Measurements from ENCODE around the gene ZFP91.
A peak's percentile ranks its signal among the peaks of the same experiment; 100 is the strongest.

ZFP91 gene

GRCh38 chr11:58573451-58574104, 5.3 kb upstream of the ZFP91 start:
- Histone ChIP-seq H3K4me3 (ENCODE audit: low read length) (peak overlapping the region; percentile 92), H3K4me1 (ENCODE audit: control insufficient read depth, low read length) (peaks cover 52% of the 10 kb centered on the region), H3K9me2 (replicated peaks; ENCODE audit: control insufficient read depth, low read length) (no peaks in the 10 kb centered on the region), H3K36me3 (ENCODE audit: control insufficient read depth, low read length) (peaks cover 59% of the 10 kb centered on the region), H3K9me3 (ENCODE audit: control insufficient read depth, insufficient read depth, low read length) (no peaks in the 10 kb centered on the region), H3K27me3 (ENCODE audit: control insufficient read depth, low read length) (no peaks in the 10 kb centered on the region), H3K79me2 (ENCODE audit: control insufficient read depth, low read length) (peaks cover 81% of the 10 kb centered on the region), H3K27ac (ENCODE audit: low read depth, low read length) (peak overlapping the region; percentile 96), H4K20me1 (ENCODE audit: control insufficient read depth, insufficient read depth, low read depth, low read length) (peaks cover 5% of the 10 kb centered on the region; the same call in 1 of the 2 replicates), H3K4me2 (ENCODE audit: low read length) (peak overlapping the region; percentile 95), H3F3A (ENCODE audit: control insufficient read depth, insufficient read depth) (peaks cover 33% of the 10 kb centered on the region)
- no peak for TF ChIP-seq CTCF (IDR thresholded peaks at IDR 0.05; ENCODE audit: low read depth, low read length, poor library complexity, severe bottlenecking)

DNA sequence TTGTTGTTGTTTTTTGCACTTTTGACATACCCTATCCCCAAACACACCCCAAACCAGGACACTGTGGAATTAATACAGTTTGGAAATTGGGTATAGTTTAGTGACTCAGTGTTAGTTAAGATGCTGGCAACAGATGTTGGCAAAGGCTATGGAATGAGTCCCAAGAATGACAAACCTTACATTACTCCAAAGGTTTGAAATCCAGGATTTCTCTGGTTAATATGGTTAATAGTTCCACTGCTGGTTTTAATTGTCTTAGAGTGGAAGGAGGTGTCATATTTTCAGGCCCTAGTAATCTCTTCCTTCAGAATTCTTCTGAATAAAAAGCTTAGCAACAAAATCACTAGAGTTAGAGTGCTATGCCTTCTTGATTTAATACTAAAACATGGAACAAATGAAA, 4.0 kb upstream of the ZFP91 start:
- peak overlapping the region; percentile 95 for H3K4me2 ChIP-seq (ENCODE audit: low read length)

DNA sequence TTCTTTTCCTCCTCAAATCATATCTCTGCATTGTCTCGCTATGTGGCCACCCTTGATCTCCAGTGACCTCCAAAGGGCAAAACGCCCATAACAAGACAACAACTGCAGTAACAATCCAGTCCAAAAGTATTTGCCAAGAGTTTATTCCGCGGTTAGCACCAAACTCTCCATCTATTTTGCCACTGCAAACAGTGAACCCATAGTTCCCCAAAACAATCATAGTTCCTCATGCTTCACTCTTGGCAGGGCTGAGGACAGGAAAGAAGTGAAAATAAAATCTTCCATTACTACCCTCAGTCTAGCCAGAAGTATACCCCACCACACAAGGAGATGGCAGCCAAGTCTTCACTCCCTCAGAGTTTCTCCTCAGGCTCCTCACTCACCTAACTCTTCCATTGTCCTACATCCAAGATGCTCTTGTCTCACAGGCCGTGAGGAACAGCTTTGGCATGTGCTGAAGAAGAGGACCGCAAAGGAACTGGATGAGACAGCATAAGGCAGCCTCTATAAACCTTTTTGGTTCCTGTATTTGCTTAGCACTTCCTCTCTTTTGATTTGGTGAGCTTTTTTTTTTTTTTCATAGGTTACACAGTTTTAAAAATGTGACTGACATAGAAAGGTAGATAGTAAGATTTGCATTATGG, 3.4 kb upstream of the ZFP91 start, which contains the start of gene LPXN:
LPXN (minus strand) TSS at position 480 of the 644 bp plus-strand sequence; CDS start at position 396, 84 bp downstream.
- Histone ChIP-seq H3K4me2 (ENCODE audit: low read length) (peak within 1 kb of the TSS; percentile 95), H4K20me1 (ENCODE audit: control insufficient read depth, insufficient read depth, low read depth, low read length) (peaks cover 13% of the 10 kb centered on the region), H3K4me1 (ENCODE audit: control insufficient read depth, low read length) (peaks cover 43% of the 10 kb centered on the region), H3K27ac (ENCODE audit: low read depth, low read length) (peak within 1 kb of the TSS; percentile 96), H3K9me3 (ENCODE audit: control insufficient read depth, insufficient read depth, low read length) (no peaks in the 10 kb centered on the region), H3K4me3 (ENCODE audit: low read length) (peak within 1 kb of the TSS; percentile 92), H3K36me3 (ENCODE audit: control insufficient read depth, low read length) (peaks cover 55% of the 10 kb centered on the region), H3K79me2 (ENCODE audit: control insufficient read depth, low read length) (peaks cover 78% of the 10 kb centered on the region), H3K27me3 (ENCODE audit: control insufficient read depth, low read length) (no peaks in the 10 kb centered on the region), H3F3A (ENCODE audit: control insufficient read depth, insufficient read depth) (peaks cover 24% of the 10 kb centered on the region), H3K9me2 (replicated peaks; ENCODE audit: control insufficient read depth, low read length) (no peaks in the 10 kb centered on the region)
- peak; percentile 38 for TF ChIP-seq CTCF (IDR thresholded peaks at IDR 0.05; ENCODE audit: low read depth, low read length, poor library complexity, severe bottlenecking)
- no peak for TF ChIP-seq EZH2phosphoT487 (IDR thresholded peaks at IDR 0.05; ENCODE audit: borderline replicate concordance, low read length)

More for the DNA sequence above, 4.0 kb upstream of the ZFP91 start:
- no peaks in the 10 kb centered on the region for H3K27me3 ChIP-seq (ENCODE audit: control insufficient read depth, low read length)
- peaks cover 7% of the 10 kb centered on the region; the same call in 1 of the 2 replicates for H4K20me1 ChIP-seq (ENCODE audit: control insufficient read depth, insufficient read depth, low read depth, low read length)
- peaks cover 27% of the 10 kb centered on the region for H3F3A ChIP-seq (ENCODE audit: control insufficient read depth, insufficient read depth)
- H3K4me3 ChIP-seq (ENCODE audit: low read length) = peak overlapping the region; percentile 92
- peak overlapping the region; percentile 96 for H3K27ac ChIP-seq (ENCODE audit: low read depth, low read length)
- no peak for TF ChIP-seq CTCF (IDR thresholded peaks at IDR 0.05; ENCODE audit: low read depth, low read length, poor library complexity, severe bottlenecking)
- TF ChIP-seq EZH2phosphoT487 (IDR thresholded peaks at IDR 0.05; ENCODE audit: borderline replicate concordance, low read length) = no peak
- H3K36me3 ChIP-seq (ENCODE audit: control insufficient read depth, low read length) = peaks cover 53% of the 10 kb centered on the region
- peaks cover 76% of the 10 kb centered on the region for H3K79me2 ChIP-seq (ENCODE audit: control insufficient read depth, low read length)
- no peaks in the 10 kb centered on the region for H3K9me3 ChIP-seq (ENCODE audit: control insufficient read depth, insufficient read depth, low read length)
- peaks cover 42% of the 10 kb centered on the region for H3K4me1 ChIP-seq (ENCODE audit: control insufficient read depth, low read length)
- no peaks in the 10 kb centered on the region for H3K9me2 ChIP-seq (replicated peaks; ENCODE audit: control insufficient read depth, low read length)
